Tibial nerve (tissue), 4 donors: ENCODE results near the gene JPT2.

Experiments
- EP300 ChIP-seq, 2 donors: sonication (generic); formaldehyde crosslinking; IDR thresholded peaks; one replicate each; pipeline ENCODE4 v1.6.1; 2017; ENCODE audit warnings: antibody characterized with exemption in 2 of 2, mild to moderate bottlenecking in 1 of 2
- POLR2A ChIP-seq, 2 donors: fragments of 450-650 bp; IDR thresholded peaks; one replicate each; pipeline ENCODE4 v1.6.1; 2017; ENCODE audit warnings: antibody characterized with exemption in 2 of 2, mild to moderate bottlenecking in 2 of 2, moderate library complexity in 2 of 2
- TF ChIP-seq, protein P1 (sequence below), 5 experiments: fragments of 200-600 bp in 3 of 5; fragments of 450-650 bp in 2 of 5; sonication (generic) in 3 of 5; IDR thresholded peaks; one replicate each; pipeline ENCODE4 v1.5.1; 2016 to 2019; ENCODE audit warnings: antibody characterized with exemption in 5 of 5, mild to moderate bottlenecking in 3 of 5, moderate library complexity in 2 of 5

DNA sequence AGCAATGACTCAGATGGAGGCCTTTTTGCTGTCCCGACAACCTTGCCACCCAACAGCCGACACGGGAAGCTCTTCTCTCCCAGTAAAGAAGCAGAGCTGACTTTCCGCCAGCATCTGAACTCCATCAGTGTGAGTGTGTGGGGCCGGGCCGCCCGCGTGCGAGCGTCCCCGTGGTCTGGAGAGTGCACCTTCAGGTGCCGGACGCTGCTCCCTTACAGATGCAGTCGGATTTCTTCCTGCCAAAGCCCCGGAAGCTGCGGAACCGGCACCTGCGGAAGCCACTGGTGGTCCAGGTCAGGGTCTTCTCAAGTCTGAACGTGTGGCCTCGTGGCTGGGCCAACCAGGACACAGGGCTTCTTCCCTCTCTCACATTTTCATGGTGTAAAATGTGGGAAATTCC is 15.5 kb upstream of the JPT2 start:
- TF ChIP-seq EP300 (IDR thresholded peaks at IDR 0.05), result no peak
- TF ChIP-seq, protein P1, sequence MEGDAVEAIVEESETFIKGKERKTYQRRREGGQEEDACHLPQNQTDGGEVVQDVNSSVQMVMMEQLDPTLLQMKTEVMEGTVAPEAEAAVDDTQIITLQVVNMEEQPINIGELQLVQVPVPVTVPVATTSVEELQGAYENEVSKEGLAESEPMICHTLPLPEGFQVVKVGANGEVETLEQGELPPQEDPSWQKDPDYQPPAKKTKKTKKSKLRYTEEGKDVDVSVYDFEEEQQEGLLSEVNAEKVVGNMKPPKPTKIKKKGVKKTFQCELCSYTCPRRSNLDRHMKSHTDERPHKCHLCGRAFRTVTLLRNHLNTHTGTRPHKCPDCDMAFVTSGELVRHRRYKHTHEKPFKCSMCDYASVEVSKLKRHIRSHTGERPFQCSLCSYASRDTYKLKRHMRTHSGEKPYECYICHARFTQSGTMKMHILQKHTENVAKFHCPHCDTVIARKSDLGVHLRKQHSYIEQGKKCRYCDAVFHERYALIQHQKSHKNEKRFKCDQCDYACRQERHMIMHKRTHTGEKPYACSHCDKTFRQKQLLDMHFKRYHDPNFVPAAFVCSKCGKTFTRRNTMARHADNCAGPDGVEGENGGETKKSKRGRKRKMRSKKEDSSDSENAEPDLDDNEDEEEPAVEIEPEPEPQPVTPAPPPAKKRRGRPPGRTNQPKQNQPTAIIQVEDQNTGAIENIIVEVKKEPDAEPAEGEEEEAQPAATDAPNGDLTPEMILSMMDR (IDR thresholded peaks at IDR 0.05), result no peak
- no peak for TF ChIP-seq POLR2A (IDR thresholded peaks at IDR 0.05)
